Inflammatory macrophage treated with lipopolysaccharide for 4 hours (primary cell): Measurements from ENCODE around the gene QDPR.
"Not testable (repeated sequence)": the region's sequence is repeated elsewhere in the genome, so short reads cannot be mapped to it uniquely, and the experiment has no call there.

Experiments used
- DNase-seq: peaks from one replicate; pipeline ENCODE4 v3.0.0-alpha.2; 2020

QDPR gene

GRCh38 chr4:17511950-17512795 lies at the start of gene QDPR:
Gene QDPR (minus strand): TSS chr4:17512090. CDS start chr4:17512054, 36 bp downstream.
- DNase-seq = peak; percentile 80

- DNase-seq = peak; percentile 73
Observed at GRCh38 chr4:17561195-17561909, 49.5 kb upstream of the QDPR start.

DNA sequence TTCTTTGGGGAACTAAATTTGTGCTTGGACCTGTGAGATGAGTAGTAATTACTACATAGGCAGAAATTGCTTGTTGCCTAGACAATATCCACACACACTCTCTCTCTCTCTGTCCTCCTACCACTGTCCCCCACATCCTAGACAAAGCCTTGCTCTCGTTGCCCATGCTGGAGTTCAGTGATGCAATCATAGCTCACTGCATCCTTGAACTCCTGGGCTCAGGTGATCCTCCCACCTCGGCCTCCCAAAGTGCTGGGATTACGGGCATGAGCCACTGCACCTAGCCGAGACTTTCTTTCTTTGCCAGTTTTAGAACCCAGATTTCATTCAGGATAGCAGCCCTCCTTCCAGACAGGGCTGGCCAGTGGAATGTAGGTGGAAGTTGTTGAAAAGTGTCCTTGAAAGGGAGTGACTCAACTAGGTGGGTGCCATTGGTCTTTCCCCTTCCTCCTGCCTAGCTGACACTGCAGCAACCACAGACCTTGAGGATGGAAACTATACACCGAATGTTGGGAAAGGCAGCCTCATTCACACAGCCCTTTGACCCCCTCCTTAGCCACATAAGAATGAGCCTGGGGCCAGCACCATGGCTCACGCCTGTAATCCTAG lies 48.3 kb upstream of the QDPR start:
- DNase-seq = no peak

DNA sequence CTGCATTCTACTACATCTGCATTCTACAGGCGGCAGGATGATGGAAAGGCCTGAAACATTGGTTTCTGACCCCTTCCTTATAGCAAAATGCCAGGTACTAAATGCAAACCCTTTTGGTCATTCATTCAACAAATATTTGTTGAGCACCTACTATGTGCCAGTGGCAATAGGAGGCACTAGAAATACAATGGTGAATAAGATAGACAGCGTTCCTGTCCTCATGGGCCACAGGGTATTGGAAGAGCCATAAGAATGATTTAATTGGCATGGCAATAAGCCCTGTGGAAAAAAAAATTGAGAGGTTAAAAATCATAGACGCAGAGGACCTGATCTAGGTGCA lies 47.8 kb upstream of the QDPR start:
- DNase-seq = no peak

DNA sequence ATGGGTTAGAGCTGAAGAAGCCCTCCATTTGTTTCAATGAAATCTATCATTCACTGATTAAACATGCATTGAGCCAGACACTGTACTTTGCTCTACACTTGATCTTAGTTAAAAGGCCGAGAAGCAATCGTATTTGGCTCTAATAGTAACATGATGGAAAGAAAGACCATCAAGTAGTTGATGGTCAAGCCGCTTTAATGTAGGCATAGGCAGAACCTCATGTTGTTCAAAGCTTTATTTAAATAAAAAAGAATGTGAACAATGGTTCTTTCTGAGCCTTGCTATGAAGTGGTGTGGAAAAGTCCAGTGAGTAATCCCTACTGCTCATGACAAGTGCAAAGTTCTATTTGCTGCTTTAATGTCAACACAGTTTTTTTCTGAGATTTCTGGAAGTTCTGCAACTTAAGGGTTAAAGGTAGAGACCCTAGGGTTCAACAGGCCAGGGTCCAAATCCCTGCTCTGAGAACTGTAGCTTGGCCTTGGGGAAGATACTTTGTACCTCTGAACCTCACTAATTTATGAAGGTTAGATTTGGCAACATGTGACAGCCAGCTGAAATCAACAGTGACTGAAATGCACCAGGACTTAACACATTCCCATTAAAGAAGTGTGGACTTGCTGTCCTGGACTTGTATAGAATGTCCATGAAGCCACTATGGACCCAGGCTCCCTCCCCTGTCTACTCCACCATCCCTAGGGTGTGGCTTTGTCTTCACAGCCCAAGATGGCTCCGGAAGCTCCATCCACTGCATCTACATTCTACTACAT lies 47.2 kb upstream of the QDPR start:
- no peak for DNase-seq

GRCh38 chr4:17557880-17558279 lies 46.0 kb upstream of the QDPR start:
- DNase-seq = no peak

- DNase-seq = no peak
Observed at GRCh38 chr4:17556498-17556897, 44.6 kb upstream of the QDPR start.

DNA sequence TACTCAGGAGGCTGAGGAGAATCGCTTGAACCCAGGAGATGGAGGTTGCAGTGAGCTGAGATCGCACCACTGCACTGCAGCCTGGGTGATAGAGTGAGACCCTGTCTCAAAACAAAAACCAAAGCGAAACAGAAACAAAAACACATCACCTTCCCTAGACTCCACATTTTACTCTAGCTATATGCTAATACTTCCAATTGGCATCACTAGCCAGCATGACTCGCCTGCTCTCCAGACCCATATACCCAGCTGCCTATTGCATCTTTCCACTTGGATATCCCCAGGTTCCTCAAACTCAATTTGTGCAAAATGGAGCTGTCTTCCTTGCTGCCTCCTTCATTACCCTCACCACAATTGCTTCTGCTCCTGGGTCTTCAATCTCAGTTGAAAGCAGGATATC lies 42.7 kb upstream of the QDPR start:
- peak; percentile 18 for DNase-seq

DNA sequence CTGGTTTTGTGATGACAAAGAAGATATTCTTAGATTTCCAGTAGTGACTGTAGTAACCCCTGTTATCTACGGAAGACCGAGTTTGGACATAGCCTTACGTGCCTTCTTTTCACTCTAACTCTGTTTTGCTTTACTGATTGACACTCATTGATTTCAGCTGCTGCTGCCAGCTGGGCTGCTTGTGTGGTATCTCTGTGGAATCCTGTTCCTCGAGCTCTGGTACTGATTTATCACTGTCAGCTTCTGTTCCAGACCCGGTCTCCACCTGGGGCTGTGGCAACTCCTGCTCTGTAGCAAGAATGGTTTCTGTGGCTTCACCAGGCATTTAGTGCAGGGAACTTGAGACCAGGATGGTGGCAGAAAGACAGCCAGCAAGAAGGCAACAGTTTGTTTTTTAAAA lies 40.5 kb upstream of the QDPR start:
- no peak for DNase-seq

DNA sequence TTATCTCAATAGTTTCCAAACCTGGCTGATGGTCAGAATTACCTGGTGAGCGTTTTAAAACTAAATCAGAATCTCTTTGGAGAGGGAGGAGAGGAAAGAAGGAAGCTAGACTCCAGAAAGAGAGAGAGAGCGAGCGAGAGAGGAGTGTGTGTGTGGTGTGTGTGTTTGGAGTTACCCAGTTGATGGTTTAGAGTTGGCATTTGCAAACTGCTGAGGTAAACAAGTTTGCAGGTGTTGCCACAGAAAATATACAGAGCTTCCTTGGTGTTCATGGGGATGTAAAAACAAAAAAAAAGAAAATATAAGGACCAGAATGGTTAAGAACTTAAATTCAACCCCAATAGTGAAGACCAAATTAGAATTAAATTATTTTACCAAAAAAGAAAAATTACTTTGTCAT lies 38.7 kb upstream of the QDPR start:
- DNase-seq = no peak

GRCh38 chr4:17546678-17547077 lies 34.8 kb upstream of the QDPR start:
- DNase-seq = no peak

DNA sequence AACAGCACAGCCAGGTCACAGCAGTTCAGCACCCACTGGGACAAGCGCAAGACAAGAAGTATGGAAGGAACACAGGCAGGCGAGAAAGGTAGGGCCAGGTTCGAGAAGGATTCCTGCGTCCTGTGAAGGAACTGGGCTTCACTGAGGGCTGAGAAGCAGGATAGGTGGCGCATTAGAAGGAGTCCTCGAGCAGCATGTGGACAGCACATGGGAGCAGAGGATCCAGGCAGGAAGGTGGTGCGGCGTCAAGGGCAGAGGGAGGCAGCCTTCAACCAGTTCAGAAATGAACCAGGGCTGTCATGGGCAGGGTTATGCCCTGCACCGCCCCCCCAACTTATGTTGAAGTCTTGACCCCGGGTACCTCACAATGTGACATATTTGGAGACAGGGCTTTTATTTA lies 34.3 kb upstream of the QDPR start:
- DNase-seq = no peak

DNA sequence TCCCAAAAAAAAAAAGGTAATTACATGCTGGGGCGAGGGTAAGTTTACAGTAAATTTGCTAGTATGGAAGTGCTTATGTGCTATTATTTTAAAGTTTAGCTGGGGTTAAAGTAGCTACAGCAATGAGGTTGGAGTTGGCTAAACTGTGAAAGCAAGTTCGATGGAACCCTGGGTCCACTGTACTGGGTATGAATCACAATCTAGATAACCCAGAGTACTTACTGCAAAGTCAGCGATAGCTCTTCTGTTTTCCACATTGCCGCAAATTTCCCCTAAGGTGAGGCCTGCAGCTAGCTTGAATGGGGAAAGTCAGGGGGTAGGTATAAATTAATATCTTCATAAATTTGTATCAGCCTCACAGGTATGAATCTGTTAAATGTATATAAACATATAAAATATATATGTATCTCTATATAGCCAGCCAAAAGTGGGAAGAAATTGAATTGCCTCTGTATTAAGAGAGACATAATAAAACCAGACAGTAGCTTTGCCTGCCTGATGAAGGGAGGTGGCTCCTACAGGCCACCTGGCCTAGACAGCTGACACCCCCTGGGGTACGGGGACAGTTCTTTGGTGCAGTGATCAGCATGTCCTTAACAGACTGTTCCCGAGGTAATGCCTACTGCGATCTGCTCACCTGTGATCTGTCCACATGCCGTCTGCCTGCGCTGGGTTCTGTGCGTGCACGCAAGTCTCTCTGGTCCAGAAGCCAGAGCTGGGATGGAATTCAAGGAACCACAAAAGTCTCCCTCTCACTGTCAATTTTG lies 33.7 kb upstream of the QDPR start:
- DNase-seq = no peak

DNA sequence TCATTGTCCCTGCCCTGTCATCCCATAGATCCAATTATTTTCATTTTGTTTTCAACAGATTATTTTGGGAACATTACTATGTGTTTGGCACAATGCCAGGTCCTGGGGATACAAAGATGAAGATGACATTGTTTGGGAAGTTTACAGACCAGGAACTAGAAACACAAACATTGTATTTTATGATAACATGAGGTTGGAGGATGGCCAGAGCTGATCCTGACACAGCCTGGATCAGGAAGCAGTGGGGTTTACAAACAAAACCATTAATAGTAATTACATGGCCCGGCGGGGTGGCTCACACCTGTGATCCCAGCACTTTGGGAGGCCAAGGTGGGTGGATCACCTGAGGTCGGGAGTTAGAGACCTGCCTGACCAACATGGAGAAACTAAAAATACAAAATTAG lies 32.9 kb upstream of the QDPR start:
- no peak for DNase-seq

DNA sequence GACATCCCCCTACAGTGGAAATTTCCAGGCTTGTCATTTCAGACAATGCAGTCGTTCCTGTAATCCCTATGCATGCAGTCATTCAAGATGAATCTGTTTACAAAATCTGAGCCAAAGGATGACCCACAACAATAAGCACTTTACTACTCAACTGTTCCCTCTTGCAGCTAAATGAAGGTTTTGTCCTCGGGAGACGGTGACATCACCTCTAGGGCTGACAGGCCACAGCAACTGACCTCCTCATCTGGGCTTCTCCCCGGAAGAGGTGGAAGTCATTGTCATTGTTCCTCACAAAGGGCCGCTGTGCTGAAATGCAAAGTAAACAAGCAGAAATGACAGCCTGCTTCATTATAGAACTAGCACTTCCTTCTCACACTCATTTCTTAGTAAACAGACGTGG lies 32.3 kb upstream of the QDPR start:
- peak; percentile 88 for DNase-seq

DNA sequence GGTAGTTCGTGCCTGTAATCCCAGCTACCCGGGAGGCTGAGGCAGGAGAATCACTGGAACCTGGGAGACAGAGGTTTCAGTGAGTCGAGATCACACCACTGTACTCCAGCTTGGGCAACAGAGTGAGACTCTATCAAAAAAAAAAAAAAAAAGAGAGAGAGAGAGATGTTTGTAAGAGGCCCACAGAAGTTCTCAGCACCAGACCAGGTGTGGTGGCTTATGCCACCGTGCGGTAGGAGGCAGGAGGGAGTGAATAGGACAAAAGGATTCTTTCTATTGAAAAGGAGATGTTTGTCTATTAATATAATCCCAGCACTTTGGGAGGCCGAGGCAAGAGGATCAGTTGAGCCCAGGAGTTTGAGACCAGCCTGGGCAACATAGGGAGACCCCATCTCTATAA lies 25.2 kb upstream of the QDPR start:
- DNase-seq = not testable (repeated sequence)

DNA sequence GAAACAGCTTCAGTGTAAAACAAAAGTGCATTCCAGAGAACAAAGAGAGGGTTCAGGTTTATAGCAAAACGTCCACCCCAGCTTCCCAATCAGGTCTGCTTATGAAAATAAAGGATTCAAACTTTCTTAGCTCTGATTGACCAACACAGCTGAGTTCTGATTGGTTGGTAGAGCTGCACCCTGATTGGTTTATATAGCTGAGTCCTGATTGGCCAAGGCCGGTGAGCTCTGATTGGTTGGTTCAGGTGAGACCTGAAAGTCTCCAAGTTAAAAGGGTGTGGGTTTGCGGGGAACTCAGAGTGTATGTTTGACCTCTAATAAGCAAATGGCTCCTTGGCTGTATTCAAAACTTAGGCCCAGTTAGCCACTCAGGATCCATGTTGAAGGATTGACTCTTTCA lies 24.0 kb upstream of the QDPR start:
- DNase-seq = no peak

DNA sequence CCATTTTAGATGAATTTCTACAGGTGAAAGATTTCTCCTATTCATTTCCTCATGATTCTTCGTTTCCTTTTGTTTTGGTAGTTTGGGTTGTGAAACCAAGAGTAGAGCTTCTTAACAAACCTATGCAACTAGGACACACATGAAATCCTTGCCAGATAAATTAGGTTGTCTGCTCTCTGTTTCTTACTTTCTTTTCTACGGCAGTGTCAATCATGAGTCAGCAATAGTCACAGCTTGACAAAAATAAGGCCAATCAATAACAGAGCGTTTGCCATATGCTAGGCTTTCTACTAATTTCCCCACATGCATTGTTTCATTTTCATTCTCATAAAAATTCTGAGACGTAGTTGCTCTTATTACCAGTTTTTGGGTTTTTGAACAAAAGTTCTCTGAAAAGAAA lies 23.4 kb upstream of the QDPR start:
- no peak for DNase-seq

GRCh38 chr4:17534705-17535104 lies 22.8 kb upstream of the QDPR start:
- DNase-seq = no peak

DNA sequence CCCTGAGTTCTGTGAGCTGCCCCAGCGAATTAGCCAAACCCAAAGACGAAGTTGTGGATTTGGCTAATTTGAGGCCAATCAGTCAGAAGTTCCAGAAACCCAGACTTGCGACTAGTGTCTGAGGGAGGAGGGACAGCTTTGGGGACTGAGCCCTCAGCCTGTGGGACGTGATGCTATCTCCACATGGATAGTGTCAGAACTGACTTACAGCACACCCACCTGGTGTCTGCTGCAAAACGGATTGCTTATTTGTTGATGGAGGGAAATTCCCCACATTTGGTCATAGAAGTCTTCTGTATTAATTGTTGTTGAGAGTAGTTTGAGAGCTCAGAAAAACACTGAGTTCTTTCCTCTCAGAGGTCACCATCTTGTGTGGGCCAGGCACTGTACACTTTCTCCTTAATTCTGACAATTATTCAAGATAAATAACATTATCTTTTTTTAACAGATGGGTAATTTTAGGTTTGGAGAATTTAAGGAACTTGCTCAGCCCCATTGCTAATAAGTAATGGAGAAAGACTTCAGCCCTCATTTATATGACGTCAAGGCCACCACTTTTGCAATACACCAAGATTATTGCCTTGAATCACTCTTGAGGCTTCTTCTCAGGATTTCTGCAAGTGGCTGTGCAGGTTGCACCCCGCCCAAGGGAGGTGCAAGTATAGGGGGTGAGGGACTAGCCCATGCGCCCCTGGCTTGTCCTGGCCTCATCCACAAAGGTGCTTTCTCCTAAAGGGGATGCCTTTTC lies 19.8 kb upstream of the QDPR start:
- DNase-seq = peak; percentile 84

- no peak for DNase-seq
Observed at GRCh38 chr4:17528551-17529165, 16.8 kb upstream of the QDPR start.
